ENCODE measurements around the gene WDR47. TPM values are rescaled to one million over a fixed set of nuclear protein-coding genes. Genes with fewer than 3 reads are reported as not detected.

The WDR47 gene
- total RNA-seq, 1 experiment from 2014 or later, result 6.4 TPM

- BruUV-seq (replicated peaks), result TSS peak; percentile 85
- TF ChIP-seq, protein P1, sequence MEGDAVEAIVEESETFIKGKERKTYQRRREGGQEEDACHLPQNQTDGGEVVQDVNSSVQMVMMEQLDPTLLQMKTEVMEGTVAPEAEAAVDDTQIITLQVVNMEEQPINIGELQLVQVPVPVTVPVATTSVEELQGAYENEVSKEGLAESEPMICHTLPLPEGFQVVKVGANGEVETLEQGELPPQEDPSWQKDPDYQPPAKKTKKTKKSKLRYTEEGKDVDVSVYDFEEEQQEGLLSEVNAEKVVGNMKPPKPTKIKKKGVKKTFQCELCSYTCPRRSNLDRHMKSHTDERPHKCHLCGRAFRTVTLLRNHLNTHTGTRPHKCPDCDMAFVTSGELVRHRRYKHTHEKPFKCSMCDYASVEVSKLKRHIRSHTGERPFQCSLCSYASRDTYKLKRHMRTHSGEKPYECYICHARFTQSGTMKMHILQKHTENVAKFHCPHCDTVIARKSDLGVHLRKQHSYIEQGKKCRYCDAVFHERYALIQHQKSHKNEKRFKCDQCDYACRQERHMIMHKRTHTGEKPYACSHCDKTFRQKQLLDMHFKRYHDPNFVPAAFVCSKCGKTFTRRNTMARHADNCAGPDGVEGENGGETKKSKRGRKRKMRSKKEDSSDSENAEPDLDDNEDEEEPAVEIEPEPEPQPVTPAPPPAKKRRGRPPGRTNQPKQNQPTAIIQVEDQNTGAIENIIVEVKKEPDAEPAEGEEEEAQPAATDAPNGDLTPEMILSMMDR (conservative IDR thresholded peaks at IDR 0.05), result no peak
- TF ChIP-seq EZH2 (IDR thresholded peaks at IDR 0.05; ENCODE audit: low read depth), result no peak
- Histone ChIP-seq H3K9me2 (ENCODE audit: insufficient read depth) (no peaks in the 10 kb centered on the region), H3K9me3 (ENCODE audit: insufficient read depth, low read depth) (no peaks in the 10 kb centered on the region), H3K27ac (peak within 1 kb of the TSS; percentile 78), H3K27me3 (ENCODE audit: insufficient read depth, low read depth) (no peaks in the 10 kb centered on the region), H3F3A (ENCODE audit: insufficient read depth, low read depth) (peaks cover 34% of the 10 kb centered on the region), H3K4me2 (peak within 1 kb of the TSS; percentile 88), H3K36me3 (ENCODE audit: low read depth) (peaks cover 5% of the 10 kb centered on the region; the same call in 1 of the 2 replicates), H3K79me2 (ENCODE audit: low read depth) (peaks cover 45% of the 10 kb centered on the region), H4K20me1 (ENCODE audit: insufficient read depth) (no peaks in the 10 kb centered on the region), H2AFZ (peak within 1 kb of the TSS; percentile 90), H3K4me1 (replicated peaks; ENCODE audit: insufficient read depth) (peaks cover 25% of the 10 kb centered on the region), H3K4me3 (peak within 1 kb of the TSS; percentile 74)
- POLR2A ChIA-PET (ENCODE audit: unreplicated experiment), result interaction anchor here (0.7 to 1.8 kb wide), 3 partner anchors 9 to 71 kb away, joined by 7 to 9 read pairs (median 7); partner anchors contain the start of gene TAF13
- peak; percentile 86 to 95 for DNase-seq
- CTCF ChIA-PET, result interaction anchor here (0.6 to 2.5 kb wide), 2 partner anchors 10 to 160 kb away, joined by 3 to 11 read pairs; no protein-coding TSS in a partner anchor
- intact Hi-C loops (cut with micrococcal nuclease; ENCODE audit: unreplicated experiment), result loop anchor here (1.0 kb wide), 1 partner anchor 10 kb away; no protein-coding TSS in a partner anchor
Observed at GRCh38 chr1:109090196-109091077, 48.5 kb upstream of the WDR47 start, which contains the start of gene TMEM167B. TMEM167B (plus strand) TSS chr1:109090764; CDS start chr1:109090873, 109 bp downstream.

GRCh38 chr1:109089242-109090015 lies 47.5 kb upstream of the WDR47 start:
- Histone ChIP-seq H3K4me1 (replicated peaks; ENCODE audit: insufficient read depth) (peaks cover 21% of the 10 kb centered on the region), H3F3A (ENCODE audit: insufficient read depth, low read depth) (peaks cover 27% of the 10 kb centered on the region), H3K4me3 (peak overlapping the region; percentile 74), H3K79me2 (ENCODE audit: low read depth) (peaks cover 43% of the 10 kb centered on the region), H3K9me3 (ENCODE audit: insufficient read depth, low read depth) (no peaks in the 10 kb centered on the region), H2AFZ (peak overlapping the region; percentile 90), H3K27me3 (ENCODE audit: insufficient read depth, low read depth) (no peaks in the 10 kb centered on the region), H3K27ac (peak overlapping the region; percentile 78), H3K9me2 (ENCODE audit: insufficient read depth) (no peaks in the 10 kb centered on the region), H3K36me3 (ENCODE audit: low read depth) (peaks cover 4% of the 10 kb centered on the region; the same call in 1 of the 2 replicates), H3K4me2 (peak overlapping the region; percentile 88), H4K20me1 (ENCODE audit: insufficient read depth) (no peaks in the 10 kb centered on the region)
- BruUV-seq (replicated peaks), result no TSS peak
- TF ChIP-seq, protein P1 (conservative IDR thresholded peaks at IDR 0.05), result peak; percentile 89
- TF ChIP-seq EZH2 (IDR thresholded peaks at IDR 0.05; ENCODE audit: low read depth), result no peak
- DNase-seq, result peak; percentile 81 to 82
- ChIA-PET POLR2A (ENCODE audit: unreplicated experiment) (interaction anchor here (0.6 to 1.8 kb wide), 2 partner anchors 10 kb away, joined by 3 to 9 read pairs; no protein-coding TSS in a partner anchor), CTCF (interaction anchor here (0.5 to 2.5 kb wide), 4 partner anchors 10 to 124 kb away, joined by 3 to 11 read pairs (median 4); partner anchors contain the start of gene SARS1)
- intact Hi-C loops (cut with micrococcal nuclease; ENCODE audit: unreplicated experiment), result loop anchor here (1.0 to 2.0 kb wide), 3 partner anchors 23 to 310 kb away; a partner anchor contains a TSS

Data from PC-9 (cell line).